ENCODE measurements around the gene NCKIPSD.

Gene NCKIPSD

DNA sequence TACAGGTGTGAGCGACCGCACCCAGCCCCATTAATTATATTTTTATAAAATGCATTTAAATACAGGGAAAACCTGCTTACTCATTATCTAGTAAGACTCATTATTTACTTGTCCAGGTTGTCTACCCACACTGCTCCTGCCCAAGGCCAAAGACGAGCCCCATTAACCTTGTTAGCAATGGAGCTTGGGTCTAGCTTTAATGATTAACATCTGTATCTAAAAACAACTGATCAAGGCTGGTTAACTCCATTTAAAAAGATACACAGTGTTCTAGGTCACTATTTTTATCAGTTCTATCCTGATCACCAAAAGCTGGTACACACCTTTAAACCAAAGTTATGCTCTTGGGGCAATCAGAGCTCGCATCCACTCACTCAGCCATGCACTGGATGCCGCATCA is 10.4 kb upstream of the NCKIPSD start:
- DNase-seq: no peak

DNA sequence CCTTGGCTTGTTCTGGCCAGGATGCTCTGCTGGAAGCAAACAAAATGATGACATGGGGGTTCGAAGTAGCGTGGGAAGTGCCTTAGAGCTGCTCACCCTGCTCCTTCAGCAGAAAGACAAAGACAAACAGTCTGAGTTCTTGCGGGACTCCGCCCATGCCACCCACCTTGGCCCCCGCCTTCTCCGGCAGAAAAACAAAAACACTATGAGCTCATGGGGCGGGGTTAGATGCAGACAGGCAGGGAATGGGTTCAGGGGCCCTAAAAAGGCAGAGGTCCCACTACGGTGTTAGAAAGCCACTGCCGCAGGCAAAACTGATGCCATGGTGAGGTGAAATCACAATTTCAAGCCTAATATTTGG is 9.7 kb upstream of the NCKIPSD start:
- DNase-seq: no peak

DNA sequence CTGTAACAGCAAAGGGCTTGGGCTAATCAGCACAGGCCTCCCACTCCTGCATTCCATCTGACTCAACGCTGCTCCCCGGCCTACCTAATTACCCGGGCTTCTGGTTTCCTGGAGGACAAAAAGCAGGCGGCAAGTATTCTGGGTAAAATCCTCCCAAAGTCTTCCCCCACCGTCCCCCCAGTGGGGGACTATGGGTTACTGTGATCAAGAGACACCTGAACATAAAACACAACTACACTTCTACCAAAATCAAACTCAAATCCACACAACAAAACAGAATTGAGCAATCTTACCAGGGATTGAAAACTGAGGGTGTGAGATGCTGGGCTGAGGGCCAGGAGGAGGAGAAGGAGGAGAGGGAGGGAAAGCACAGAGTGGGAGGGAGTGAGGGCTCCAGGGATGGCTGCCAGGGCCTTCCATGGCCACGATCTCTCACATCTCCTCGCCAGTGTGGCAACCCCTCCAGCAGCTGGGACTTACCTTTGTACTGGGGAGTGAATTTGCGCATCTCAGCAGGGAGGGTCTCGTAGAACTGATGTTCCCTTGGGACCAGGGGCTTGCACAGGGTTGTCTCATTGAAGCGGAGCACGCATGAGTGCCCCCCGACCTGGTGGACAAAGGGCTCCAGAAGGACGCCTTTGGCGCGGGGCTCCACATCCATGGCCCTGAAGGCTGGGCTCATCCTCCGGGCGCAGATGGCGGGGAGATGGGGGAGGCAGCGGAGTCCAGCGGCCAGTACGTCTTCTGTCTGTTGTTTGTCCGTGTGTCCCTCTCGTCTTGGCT is 9.1 kb upstream of the NCKIPSD start:
- no peak for DNase-seq

DNA sequence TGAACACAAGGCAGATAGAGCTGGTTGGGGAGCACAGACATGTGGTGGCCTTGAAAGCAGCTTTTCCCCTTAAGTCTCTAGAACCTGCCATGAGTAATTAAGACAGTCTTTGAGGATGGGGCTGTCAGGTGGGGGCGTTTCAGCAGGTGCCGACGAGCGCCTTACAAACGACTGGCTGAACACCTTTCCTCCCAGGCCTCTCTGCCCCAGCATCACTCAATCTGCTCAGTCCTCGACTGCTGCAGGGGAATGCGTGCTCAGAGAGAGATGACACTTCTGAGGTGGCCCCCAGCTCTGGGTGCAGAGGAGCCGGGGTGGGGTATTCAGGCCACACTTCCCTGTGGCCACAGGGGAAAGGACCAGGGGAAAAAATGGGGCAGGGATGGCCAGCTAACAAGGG is 8.1 kb upstream of the NCKIPSD start:
- no peak for DNase-seq

DNA sequence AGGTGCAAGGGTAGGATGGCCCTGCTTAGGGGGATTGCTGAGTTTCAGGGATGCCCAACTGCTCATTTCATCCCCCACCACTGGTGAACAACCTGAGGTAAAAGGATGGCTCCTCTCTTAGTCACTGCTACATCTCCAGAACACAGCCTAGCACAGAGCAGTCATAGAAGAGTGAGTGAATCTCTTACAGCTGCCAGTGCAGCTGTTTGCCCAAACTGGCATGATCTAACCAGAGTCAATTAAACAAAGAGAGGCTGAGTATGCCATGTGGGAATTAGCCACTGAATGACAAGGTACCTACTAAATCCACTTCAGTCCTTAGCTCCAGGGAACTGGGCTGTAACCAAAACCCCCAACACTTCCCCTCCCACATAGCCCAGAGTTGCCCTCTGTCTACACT is 6.8 kb upstream of the NCKIPSD start:
- DNase-seq: no peak

DNA sequence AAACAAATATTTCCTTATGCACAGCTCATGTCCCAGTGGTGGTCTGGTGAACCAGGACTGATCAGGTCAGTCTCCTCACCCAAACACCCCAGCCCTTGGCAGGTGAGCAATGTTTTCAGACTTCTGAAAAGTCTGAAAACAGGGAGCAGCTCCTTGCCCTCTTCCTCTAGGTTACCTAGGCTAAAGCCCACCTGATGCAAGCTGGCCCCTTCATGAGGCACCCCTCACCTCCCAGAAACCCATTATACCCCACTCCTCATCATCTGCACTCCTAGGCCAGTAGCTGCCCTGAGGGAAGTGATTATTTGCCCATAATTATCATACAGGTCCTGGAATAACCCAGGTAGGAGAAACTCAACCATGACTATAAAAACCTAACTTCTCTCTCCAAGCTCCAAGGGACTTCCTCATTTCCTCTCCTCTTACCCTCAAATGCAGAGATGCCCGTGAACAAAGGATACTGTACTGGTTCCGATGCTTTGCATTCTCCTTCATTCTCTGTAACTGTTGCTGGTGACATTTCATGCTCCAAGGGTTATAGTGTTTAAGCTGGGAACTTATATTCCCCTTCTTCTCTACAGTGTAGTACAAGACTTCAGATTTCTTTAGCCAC is 5.2 kb upstream of the NCKIPSD start:
- no peak for DNase-seq

DNA sequence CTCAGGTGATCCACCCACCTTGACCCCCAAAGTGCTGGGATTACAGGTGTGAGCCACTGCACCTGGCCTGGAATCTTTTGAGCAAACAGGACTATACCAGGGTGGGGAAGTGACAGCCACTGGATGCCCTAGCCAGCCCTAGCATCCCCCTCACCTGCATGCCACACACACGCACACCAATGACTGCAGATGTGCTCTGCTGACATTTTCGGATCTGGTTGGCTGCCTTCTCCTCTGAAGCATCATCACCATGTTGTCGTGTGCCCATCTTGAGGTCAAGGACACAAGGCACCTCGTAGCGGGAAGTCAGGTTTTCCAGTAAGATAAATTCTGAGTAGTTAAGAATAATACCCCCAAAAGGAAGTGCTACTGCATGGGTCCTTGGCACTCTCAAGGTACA is 3.7 kb upstream of the NCKIPSD start:
- DNase-seq: no peak

DNA sequence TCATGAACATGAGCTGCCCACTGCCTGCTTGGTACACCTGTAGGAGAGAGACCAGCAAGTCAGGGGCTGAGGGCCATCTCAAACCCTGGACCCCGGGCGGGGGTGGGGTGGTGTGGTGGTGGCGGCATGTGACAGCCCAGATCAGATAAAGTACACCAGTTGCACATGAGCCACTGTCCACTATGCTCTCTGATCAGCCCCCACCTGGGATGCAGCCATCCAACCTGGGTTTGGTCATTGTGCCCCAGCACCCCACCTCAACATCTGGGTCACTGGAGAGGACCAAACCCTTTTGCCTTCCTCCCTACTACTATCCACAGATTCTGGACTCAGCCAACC is 3.0 kb upstream of the NCKIPSD start:
- DNase-seq: no peak

DNA sequence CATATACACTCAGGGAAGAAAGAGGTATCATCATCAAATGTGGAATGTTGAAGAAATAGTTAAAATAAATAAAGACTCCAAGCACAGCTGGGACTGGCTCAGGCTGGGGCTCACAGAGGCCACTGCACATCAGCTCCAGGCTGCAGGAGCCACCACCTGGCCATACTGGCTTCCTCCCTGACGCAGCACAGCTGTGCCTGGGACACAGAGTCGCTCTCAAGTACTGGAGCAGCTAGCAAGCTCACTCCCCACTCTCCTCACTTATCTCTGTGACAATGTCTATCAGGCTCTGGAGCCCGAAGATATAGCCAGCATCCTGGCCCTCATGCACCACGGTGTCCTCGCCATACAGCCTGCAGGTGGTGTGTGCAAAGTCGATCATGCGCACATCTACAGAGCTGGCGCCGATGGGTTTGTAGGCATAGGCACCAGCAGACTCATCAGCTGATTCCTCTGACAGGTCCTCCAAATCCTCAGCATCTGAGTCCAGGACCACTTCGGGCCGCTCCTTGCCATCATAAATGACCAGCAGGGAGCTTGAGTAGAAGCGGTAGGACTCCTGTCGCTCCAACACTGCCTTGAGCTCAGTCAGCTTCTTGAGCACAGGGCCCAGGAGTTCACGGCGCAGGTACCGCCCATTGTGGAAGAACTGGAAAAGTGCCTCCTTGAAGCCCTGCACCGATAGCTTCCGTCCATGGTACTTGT is 2.5 kb upstream of the NCKIPSD start:
- DNase-seq: no peak

DNA sequence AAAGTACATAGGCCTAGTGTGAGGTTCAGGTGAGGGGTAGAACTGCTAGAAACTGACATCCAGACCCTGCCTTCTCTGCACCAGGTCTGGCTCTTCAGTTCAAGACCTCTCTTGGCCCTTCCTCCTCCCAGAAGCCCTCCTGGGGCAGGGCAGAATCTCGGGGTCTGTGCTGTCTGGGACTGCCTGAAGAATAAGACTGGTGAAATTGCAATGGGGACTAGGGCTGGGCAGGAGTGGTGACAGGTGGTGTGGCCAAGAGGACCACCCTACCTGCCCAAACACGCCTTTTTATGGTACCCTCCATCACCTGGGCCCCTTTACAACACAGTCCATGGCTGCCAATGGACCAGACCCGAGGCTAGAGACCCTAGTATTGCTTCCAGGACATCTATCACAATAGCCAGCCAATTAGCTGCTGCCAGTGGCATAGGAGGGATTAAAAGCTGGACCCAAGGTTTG is 1.5 kb upstream of the NCKIPSD start:
- no peak for DNase-seq

DNA sequence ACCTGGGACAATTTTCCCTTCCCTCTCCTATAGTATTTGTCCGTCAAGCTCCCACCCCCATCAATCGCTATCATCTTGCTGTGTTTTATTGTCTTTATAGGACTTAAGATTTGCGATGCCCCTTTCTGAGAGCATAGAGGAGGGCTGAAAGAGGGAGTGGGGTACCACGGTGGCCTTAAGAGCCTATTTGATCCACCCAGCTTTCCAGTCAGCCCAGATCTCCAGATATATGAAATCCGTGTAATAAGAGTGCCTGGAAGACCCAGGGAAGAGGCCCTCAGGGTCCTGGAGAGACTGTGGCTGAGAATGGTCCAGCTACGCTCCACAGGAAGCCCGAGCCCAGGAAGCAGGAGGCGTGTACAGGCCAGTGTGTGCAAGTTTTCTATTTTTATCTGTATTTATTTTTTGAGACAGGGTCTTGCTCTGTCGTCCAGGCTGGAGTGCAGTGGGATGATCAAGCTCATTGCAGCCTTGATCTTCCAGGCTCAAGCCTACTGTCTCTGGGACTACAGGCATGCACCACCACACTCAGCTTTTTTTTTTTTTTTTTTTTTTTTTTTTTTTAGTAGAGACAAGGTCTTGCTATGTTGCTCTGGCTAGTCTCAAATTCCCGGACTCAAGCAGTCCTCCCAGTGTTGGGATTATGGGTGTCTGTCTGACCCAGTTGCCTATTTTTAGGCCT is 964 bp upstream of the NCKIPSD start:
- DNase-seq: no peak

DNA sequence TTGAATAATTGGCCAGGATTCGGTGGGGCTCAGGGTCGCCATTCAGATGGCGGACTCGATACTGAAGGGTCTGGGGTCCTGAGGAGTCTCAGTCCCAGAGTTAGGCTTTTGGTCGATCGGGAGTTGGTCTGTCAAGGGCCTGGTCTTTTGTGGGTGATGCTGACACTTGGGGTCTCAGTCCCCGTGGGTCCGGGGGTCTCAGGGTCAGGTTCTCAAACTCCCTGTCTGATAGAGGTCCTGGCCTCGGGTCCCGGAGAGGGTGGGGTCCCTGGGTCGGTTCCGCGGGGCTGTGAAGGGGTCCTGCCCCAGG is 467 bp downstream of the NCKIPSD start:
- no peak for DNase-seq

DNA sequence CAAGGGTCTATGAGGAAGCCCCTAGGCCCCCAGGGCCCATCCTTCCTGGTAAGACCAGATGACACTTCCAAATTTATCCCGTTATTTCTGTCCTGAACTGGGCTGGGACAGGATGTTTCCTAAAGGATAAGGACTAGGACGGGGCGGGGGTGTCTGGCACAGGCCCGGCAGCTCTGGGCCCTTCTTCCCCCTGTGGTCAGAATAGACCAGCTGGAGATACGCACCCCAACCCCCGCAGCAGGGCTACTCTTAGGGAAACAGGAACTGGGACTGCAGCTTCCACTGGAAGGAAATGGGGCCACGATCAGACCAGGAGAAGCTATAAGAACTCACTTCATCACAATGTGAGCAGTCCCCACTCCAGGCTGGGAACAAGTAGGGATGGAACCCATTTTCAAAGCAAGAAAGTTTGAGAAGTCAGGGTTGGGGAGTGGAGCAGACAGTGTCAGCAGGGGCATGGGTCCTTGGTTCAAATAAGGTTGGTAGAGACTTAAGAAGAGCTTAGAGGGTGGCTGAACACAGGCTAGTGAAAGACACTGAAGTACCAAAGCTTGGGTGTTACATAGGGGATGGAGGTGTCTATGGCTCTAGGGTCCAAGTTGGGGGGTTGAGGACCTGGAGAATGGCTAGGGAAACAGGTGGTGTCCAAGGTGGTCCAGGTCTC is 1.1 kb downstream of the NCKIPSD start:
- no peak for DNase-seq

DNA sequence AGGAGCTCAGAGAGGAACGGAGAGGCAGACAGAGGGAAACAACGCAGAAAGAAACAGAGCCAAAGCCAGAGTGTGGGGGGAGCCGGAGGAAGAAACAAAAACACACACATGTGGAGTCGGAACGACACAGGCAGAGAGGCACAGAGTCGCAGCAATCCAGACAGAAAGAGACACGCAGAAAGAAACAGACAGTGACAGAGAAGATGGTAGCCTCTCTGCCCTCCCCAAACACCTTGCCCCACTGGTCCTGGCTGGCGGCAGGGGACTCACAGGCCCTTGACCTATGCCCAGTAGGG is 1.7 kb downstream of the NCKIPSD start:
- DNase-seq: no peak

DNA sequence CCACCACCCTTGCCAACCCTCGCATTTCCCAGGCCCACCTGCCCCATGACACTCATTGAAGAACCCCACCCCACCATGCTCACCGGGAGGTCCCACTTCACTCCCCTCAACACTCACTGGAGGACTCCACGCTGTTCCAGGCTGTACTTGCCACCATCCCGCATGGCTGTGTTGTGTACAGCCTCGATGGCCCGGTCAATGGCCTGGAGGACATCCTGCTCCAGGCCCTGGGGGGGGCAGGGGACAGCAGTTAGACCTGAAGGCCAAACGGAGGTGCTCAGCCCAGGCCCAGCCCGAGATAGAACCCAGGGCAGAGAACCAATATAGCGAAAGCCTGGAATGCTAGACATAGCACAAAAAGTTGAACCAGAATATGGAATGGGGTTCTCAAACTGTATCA is 2.9 kb downstream of the NCKIPSD start:
- no peak for DNase-seq

DNA sequence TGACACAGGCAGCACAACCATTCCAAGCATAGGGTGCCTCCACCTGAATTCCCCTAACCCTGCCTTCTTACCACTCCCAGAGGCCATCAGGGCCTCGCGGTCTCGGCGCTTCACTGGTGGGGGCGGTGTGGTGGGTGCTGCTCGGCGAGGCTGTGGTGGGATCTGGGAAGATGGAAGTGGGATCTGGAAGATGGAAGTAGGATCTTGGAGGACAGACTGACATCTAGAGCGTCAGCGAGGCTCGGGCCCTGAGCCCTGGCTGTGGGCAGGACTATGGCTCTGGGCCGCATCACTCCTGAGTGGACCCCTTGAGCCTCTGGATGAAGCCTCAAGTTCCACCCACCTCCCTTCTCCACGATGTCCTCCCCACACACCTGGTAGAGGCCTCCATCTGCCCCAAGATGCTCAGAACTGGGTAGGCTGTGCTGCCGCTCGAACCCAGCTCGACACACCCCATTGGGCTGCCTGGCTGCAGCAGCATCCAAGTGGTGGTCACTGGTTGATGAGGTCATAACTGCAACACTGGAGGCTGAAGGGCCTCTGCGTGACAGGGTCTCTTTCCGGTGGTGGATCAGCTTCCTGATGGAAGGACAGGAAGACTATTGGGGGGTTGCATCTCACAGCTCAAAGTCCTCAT is 3.6 kb downstream of the NCKIPSD start:
- no peak for DNase-seq

DNA sequence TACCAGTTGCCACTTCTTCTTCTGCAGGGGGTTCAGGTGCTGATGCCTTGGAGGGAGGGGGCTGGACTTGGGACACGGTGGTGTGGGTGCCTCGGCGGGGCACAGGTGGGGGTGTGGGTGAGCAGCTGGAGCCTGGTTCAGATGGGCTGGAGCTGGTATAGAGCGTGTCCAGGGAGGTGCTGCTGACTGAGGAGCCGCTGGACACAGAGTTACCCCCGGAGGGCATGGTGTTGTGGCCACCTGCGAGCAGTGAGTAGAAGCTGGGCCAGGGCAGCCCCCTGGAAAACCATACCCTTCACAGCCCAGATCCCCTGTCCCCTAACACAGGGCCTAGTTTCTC is 4.2 kb downstream of the NCKIPSD start:
- no peak for DNase-seq

DNA sequence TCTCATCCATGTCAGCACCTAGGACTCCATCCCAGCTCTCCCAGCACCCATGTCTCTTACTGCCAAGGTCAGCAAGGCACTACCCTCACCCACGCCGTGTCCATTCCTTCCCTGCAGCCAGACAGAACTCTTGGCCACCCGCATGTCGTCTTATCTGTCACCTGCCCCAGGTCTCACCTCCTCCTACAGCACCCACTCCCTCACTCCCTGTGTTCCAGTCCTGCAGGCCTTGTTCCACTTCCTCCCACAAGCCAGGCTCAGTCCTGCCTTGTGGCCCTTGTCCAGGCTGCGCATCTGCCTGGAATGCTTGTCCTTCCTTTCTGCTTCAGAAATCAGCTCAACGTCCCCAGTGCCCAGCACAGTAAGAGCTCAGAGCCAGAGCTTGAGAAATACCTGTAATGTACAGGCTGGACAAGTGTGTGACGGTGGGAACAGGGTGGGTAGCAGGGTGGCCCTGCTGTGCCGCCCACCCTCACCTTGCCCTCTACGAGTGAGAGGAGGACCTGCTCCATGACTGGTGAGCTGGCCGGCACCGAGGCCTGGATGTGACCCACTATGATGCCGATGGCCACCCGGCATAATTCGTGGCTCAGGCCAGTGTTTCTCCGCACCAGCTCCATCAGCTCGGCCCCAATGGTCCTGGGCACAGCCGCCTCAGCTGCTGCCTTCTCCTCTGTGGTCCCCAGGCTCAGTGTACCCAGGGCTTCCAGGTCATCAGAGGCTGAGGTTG is 4.7 kb downstream of the NCKIPSD start:
- no peak for DNase-seq

DNA sequence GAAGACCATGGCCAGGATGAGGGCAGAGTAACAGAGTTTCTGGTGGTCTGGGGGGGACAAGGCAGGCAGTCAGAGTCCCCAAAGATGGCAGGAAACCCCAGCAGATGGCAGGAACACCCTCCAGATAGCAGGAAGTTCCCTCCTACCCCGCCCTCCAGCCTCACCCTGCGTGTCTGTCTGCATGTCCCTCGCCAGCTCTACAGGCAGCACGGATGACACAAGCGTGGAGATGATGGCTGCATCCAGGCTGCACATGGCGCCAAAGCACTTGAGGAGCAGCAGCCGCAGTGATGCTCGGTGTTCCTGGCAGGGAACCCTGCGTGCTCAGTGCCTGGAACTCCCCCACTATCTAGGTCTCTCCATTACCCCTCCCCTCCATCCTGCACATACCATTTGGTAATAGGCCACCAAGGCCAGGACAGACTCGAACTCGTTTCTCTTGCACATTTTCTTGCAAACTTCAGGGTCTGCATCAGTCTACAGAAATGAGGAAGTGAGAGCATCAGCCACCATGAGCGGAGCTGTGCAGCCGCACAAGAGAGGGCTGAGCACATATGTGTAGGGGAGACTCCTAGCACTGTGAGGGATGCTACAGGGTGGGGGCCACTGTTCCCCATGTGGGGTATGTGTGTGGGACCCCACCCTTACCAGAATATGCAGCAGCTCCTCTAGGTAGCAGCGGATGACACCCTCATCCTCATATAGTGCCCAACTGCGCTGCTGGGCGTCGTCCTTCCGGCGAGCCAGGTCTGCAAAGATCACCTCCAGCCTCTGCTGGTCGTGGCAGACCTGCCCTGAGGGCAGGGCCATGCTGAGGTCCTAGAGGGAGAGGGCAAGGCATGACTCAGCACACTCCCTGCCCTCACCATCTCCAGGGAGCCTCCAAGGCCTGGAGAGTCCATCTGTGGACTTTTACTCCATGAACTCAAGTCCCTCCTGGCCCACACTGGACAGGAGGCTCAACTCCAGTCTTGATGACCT is 6.0 kb downstream of the NCKIPSD start:
- DNase-seq: no peak

DNA sequence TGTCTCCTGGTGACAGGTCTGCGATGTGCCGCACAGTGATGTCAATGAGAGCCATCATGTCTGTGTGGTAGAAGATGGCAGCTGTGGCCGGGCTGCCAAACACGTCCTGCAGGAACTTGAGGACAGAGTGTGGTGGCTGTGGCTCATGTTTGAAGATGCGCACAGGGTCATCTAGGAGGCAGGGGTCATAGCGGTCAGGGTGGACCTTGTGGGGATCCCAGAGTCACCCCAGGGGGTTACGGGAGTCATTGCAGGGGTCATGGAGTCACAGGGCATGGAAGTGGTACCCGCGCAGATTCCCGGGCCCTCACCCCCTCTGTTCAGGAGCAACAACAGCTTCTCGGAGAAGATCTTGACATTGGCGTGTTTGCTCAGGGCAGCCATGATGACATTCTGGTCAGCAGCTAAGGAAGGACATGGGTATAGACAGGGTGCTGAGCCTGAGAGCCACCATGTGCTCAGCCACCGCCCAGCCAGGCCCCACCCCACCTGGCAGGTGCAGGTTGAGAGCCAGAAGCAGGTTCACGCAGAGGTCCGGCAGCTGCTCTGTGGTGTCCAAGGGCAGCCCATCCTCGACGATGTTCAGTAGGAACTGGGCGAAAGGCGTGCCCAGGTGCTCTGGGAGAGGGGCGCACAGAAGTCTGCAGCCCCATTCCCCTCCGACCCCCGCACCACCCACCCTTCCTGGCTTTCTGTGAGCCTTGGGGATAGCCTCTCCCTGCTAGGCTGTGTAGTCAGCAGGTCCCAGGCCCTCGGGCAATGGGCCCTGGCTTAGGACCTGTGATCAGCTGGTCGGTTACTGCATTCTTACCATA is 6.9 kb downstream of the NCKIPSD start:
- DNase-seq: no peak
